Neutrophil (primary cell): Measurements from ENCODE around the gene DDX51.

ENCODE experiments used
- H3K27ac ChIP-seq: fragments of 200-600 bp; sonication (generic); 2 replicates; pipeline ENCODE4 v1.5.1; 2016; ENCODE audit warnings: mild to moderate bottlenecking, moderate library complexity
- H3K27me3 ChIP-seq: fragments of 200-600 bp; sonication (generic); 2 replicates; pipeline ENCODE4 v1.6.0; 2016; ENCODE audit warnings: mild to moderate bottlenecking
- H3K36me3 ChIP-seq: fragments of 200-600 bp; sonication (generic); 2 replicates; pipeline ENCODE4 v1.5.1; 2017
- H3K4me1 ChIP-seq, 2 experiments: fragments of 200-600 bp in 1 of 2; sonication (generic) in 1 of 2; 1 replicate in 1 of 2; 2 replicates in 1 of 2; pipeline versions ENCODE4 v1.5.1 to v1.6.1; 2013 to 2016; ENCODE audit warnings: low read depth in 1 of 2, low read length in 1 of 2, mild to moderate bottlenecking in 1 of 2, moderate library complexity in 1 of 2; ENCODE audit not compliant: control insufficient read depth in 1 of 2, insufficient read depth in 1 of 2
- H3K4me3 ChIP-seq, 2 experiments: fragments of 200-600 bp in 1 of 2; sonication (generic) in 1 of 2; 1 replicate in 1 of 2; 2 replicates in 1 of 2; pipeline ENCODE4 v1.5.1; 2013 to 2016; ENCODE audit warnings: low read depth in 1 of 2, low read length in 1 of 2, mild to moderate bottlenecking in 1 of 2, moderate library complexity in 1 of 2
- H3K9me3 ChIP-seq: fragments of 200-600 bp; sonication (generic); 2 replicates; pipeline ENCODE4 v1.5.1; 2016
- TF ChIP-seq, protein P1 (sequence below): fragments of 200-600 bp; sonication (generic); IDR thresholded peaks from 2 replicates; pipeline ENCODE4 v1.5.1; 2016; ENCODE audit warnings: antibody characterized with exemption

DDX51 gene

DNA sequence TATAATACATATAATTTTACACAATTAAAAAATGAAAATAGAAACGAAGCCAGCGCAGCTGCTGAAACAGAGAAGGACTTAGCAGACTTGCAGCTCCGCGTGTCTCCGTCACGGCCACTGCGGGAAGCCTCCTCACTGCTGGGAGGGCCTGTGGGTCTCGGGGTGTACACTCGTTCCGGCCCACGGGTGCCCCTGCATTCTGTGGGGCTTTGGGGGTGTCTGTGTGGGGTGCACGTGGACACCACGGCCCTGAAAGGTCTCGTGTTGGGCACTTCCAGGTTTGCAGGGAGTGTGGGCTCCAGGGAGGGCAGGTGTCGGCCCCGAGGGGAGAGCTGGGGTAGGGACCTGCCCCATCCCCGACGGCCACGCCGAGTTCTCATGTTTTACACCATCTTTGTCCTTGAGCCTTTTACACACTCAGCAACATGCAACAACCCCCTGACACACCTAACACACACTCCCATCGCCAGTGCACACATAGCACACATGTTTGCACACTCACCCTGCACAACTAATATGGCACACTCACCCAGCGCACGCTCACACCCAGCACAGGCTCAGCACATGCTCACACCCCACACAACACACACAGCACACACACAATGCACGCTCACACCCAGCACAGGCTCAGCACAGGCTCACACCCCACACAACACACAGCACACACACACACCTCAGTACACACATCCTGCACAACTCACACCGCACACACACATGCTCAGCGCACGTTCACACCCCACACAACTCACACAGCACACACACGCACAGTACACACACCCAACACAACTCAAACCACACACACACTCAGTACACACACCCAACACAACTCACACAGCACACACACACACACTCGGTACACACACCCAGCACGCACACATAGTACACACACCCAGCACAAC lies 36.8 kb upstream of the DDX51 start:
- Histone ChIP-seq H3K27ac (no peak overlapping the region), H3K4me3 (no peak overlapping the region), H3K27me3 (peaks cover 50% of the 10 kb centered on the region), H3K9me3 (no peaks in the 10 kb centered on the region), H3K4me1 (peaks cover 0 to 12% of the 10 kb centered on the region in 2 experiments), H3K36me3 (no peaks in the 10 kb centered on the region)
- TF ChIP-seq, protein P1, sequence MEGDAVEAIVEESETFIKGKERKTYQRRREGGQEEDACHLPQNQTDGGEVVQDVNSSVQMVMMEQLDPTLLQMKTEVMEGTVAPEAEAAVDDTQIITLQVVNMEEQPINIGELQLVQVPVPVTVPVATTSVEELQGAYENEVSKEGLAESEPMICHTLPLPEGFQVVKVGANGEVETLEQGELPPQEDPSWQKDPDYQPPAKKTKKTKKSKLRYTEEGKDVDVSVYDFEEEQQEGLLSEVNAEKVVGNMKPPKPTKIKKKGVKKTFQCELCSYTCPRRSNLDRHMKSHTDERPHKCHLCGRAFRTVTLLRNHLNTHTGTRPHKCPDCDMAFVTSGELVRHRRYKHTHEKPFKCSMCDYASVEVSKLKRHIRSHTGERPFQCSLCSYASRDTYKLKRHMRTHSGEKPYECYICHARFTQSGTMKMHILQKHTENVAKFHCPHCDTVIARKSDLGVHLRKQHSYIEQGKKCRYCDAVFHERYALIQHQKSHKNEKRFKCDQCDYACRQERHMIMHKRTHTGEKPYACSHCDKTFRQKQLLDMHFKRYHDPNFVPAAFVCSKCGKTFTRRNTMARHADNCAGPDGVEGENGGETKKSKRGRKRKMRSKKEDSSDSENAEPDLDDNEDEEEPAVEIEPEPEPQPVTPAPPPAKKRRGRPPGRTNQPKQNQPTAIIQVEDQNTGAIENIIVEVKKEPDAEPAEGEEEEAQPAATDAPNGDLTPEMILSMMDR = no peak

DNA sequence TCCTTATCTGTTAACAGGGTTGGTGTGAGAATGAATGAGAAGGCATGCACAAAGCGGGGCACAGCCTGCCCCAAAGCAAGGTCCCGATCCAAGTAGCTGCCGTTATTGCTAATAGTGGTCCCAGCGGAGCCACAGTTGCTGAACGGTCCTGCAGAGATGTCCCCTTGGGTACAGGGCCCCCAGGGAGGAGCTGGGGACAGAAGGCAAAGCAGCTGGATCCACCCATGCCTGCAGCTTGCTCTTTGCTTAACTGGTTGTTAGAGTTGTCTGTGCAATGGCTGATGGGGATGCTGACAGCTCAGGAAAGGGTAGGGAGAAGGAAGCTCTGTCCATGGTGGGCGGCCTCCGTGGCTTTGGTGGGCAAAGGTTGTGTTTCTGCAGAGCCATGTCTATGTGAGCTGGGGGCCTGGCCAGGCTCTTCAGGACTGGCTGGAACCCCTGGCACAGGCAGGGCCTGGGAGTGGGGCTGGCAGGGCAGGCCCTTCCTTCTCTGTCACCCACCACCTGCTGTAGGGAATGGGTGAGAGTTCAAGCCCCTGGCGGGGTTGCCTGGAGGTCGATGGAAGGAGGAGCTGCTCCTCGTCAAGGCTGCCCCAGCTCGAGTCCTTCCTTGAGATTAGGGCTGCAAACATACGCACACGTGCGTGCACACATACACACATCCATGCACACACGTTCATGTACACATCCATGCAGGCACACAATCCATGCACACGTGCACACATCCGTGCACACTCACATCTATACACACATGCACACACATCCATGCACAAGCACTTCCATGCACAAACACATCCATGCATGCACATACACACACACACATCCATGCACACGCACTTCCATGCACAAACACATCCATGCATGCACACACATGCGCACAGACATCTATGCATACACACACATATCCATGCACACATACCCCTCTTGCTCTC lies 35.6 kb upstream of the DDX51 start:
- TF ChIP-seq, protein P1 = no peak
- H3K9me3 ChIP-seq = no peaks in the 10 kb centered on the region
- H3K27me3 ChIP-seq = peaks cover 45% of the 10 kb centered on the region
- no peaks in the 10 kb centered on the region for H3K36me3 ChIP-seq
- peaks cover 0 to 12% of the 10 kb centered on the region in 2 experiments for H3K4me1 ChIP-seq
- no peak overlapping the region for H3K4me3 ChIP-seq
- no peak overlapping the region for H3K27ac ChIP-seq

DNA sequence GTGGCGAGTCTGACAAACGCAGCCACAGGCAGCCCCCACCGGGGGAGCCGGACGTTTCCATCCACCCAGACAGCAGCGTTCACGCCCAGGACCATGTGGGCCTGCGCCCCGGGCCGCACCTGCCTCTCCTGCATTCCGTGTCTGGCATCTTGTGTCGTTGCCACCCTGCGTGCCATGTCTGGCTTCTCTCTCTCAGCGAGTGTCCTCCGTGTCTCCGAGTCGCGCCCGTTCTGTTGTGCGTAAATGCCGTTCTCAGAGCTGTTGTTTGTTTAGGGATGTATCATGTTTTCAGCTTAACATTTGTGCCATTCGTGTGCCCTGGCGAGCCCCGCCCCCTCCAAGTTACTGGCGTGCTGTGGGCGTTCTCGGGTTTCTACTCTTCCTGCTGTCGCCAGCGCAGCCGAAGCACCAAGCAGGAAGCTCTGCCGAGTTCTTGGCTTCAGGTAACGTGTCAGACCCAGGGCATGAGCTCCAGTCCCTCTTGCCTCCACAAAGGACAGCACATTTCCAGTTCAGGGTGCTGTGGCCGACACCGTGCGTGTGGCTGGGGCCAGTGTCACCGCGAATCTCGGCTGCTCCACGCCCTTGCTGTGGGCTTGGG lies 34.8 kb upstream of the DDX51 start:
- Histone ChIP-seq H3K4me3 (no peak overlapping the region), H3K4me1 (peaks cover 0 to 12% of the 10 kb centered on the region in 2 experiments), H3K27me3 (peaks cover 45% of the 10 kb centered on the region), H3K9me3 (no peaks in the 10 kb centered on the region), H3K27ac (no peak overlapping the region), H3K36me3 (no peaks in the 10 kb centered on the region)
- TF ChIP-seq, protein P1 = no peak

DNA sequence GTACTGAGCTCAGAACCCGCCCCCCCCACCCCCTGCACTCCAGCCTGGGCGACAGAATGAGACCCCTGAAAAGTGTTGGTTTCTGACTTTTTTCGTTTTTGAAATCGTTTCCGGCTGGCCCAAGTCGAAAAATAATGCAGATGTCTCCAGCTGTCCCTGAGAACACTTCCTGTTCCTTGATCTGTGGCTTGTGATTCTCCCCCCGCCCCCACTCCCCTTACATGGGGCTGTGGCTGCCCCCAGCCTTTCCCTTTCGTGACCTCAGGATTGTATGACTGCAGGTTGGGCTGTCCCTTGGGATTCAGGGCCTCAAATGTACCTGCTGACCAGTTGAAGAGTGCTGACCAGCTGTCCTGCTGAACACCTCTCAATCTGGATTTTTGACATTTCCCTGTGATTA lies 34.2 kb upstream of the DDX51 start:
- Histone ChIP-seq H3K4me3 (no peak overlapping the region), H3K9me3 (no peaks in the 10 kb centered on the region), H3K4me1 (peaks cover 0 to 12% of the 10 kb centered on the region in 2 experiments), H3K27ac (no peak overlapping the region), H3K27me3 (peaks cover 45% of the 10 kb centered on the region), H3K36me3 (no peaks in the 10 kb centered on the region)
- TF ChIP-seq, protein P1 = no peak

DNA sequence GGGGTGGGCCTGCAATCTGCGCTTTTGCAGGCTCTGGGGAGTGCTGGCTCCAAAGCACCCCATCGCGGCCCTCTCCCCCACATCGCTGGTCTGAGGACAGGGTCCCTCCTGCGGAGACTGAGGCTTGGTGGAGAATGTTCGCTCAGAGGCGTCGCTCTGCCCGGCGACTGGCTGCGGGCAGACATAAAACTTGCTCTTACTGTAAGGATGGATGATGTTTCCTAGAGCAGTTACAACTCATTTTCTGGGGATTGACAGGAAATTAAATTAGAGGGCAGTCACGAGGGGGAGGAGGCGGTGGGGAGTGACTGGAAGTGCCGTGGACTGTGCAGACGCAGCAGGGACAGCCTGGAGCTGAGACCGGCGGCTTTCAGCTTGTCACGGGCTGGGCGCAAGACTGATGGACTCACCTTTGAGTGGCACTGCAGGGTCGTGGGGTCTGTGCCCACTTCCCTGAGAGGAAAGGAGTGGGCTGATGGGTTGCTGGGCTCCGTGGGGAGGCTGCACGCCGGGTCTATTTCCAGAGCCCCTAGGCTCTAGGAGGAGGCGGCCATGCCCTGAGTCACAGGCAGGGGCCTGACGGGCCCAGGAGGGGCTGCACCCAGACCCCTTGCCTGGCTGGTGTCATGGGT lies 32.9 kb upstream of the DDX51 start:
- Histone ChIP-seq H3K27ac (no peak overlapping the region), H3K4me3 (no peak overlapping the region), H3K36me3 (no peaks in the 10 kb centered on the region), H3K9me3 (no peaks in the 10 kb centered on the region), H3K4me1 (peaks cover 0 to 12% of the 10 kb centered on the region in 2 experiments), H3K27me3 (peaks cover 49% of the 10 kb centered on the region)
- TF ChIP-seq, protein P1 = no peak
